ENCODE data around the gene SAMD13.

The SAMD13 gene

DNA sequence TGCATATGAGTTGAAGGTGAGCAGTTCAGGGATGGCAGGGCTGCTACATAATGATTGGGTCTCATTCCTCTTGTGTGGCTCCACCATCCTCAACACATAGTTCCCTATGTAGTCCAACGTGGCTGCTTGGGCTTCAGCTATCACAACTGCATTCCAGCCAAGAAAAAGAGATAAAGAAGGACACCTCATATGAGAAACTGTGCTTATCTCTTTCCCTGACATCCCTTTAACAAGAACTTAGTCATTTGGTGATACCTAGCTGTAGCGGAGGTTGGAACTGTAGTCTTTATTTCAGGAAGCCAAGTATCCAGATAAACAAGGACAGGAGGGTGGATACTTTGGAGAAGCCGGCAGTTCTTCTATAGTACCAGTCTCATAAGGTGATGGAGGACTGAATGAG, 54.0 kb downstream of the SAMD13 start:
- no peak overlapping the region for H3K4me3 ChIP-seq (ENCODE audit: insufficient read depth, low read length, poor library complexity, severe bottlenecking)
- H3K79me2 ChIP-seq (ENCODE audit: insufficient read depth, low read length): no peaks in the 10 kb centered on the region
- H3K27ac ChIP-seq (ENCODE audit: low read depth, low read length): no peak overlapping the region
- TF ChIP-seq, protein P1, sequence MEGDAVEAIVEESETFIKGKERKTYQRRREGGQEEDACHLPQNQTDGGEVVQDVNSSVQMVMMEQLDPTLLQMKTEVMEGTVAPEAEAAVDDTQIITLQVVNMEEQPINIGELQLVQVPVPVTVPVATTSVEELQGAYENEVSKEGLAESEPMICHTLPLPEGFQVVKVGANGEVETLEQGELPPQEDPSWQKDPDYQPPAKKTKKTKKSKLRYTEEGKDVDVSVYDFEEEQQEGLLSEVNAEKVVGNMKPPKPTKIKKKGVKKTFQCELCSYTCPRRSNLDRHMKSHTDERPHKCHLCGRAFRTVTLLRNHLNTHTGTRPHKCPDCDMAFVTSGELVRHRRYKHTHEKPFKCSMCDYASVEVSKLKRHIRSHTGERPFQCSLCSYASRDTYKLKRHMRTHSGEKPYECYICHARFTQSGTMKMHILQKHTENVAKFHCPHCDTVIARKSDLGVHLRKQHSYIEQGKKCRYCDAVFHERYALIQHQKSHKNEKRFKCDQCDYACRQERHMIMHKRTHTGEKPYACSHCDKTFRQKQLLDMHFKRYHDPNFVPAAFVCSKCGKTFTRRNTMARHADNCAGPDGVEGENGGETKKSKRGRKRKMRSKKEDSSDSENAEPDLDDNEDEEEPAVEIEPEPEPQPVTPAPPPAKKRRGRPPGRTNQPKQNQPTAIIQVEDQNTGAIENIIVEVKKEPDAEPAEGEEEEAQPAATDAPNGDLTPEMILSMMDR (IDR thresholded peaks at IDR 0.05; ENCODE audit: insufficient read depth, low read length, poor library complexity, severe bottlenecking): no peak
- TF ChIP-seq EZH2phosphoT487 (conservative IDR thresholded peaks at IDR 0.05; ENCODE audit: low read length): no peak
- H3K27me3 ChIP-seq (ENCODE audit: low read length): no peaks in the 10 kb centered on the region
- H3K9me3 ChIP-seq (ENCODE audit: insufficient read depth, low read length): no peaks in the 10 kb centered on the region
- H4K20me1 ChIP-seq (ENCODE audit: low read depth, low read length): no peaks in the 10 kb centered on the region
- no peaks in the 10 kb centered on the region for H3K36me3 ChIP-seq (ENCODE audit: low read length)
- H3K9me2 ChIP-seq (replicated peaks; ENCODE audit: insufficient read depth, low read length): 0 out of 2 replicates have a peak, but pooled peaks cover 3% of the 10 kb centered on the region
- H3K4me2 ChIP-seq (ENCODE audit: low read depth, low read length, poor library complexity, severe bottlenecking): no peak overlapping the region
- H2AFZ ChIP-seq (ENCODE audit: low read depth, low read length, severe bottlenecking): no peak overlapping the region
- no peak overlapping the region for H3K9ac ChIP-seq (ENCODE audit: low read length)
- H3F3A ChIP-seq (ENCODE audit: insufficient read depth): no peaks in the 10 kb centered on the region

DNA sequence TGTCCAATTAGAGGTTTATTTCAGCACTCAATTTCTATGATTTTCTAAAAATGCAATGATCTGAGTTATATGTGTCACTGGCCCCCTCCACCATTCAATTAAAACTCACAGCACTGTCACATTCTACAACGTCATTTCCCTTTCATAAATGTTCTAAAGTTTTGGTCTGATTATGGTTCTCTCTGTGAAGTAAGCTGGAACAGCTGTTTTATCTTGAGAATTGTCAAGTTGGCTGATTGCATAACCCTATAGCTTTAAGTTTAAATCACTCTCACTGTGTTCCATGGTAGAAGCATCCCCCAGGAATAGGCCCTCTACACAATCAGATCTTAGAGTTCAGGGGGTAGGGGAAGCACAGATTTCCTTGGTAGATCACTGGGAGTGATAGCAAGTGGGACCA, 55.4 kb downstream of the SAMD13 start:
- H3K9me3 ChIP-seq (ENCODE audit: insufficient read depth, low read length): no peaks in the 10 kb centered on the region
- H3K36me3 ChIP-seq (ENCODE audit: low read length): no peaks in the 10 kb centered on the region
- no peaks in the 10 kb centered on the region for H3K79me2 ChIP-seq (ENCODE audit: insufficient read depth, low read length)
- no peak overlapping the region for H3K4me3 ChIP-seq (ENCODE audit: insufficient read depth, low read length, poor library complexity, severe bottlenecking)
- no peak overlapping the region for H3K9ac ChIP-seq (ENCODE audit: low read length)
- no peaks in the 10 kb centered on the region for H4K20me1 ChIP-seq (ENCODE audit: low read depth, low read length)
- no peak overlapping the region for H3K4me2 ChIP-seq (ENCODE audit: low read depth, low read length, poor library complexity, severe bottlenecking)
- no peak overlapping the region for H2AFZ ChIP-seq (ENCODE audit: low read depth, low read length, severe bottlenecking)
- H3K27me3 ChIP-seq (ENCODE audit: low read length): no peaks in the 10 kb centered on the region
- no peak overlapping the region for H3K27ac ChIP-seq (ENCODE audit: low read depth, low read length)
- H3K9me2 ChIP-seq (replicated peaks; ENCODE audit: insufficient read depth, low read length): 0 out of 2 replicates have a peak, but pooled peaks cover 3% of the 10 kb centered on the region
- no peaks in the 10 kb centered on the region for H3F3A ChIP-seq (ENCODE audit: insufficient read depth)
- TF ChIP-seq, protein P1 (IDR thresholded peaks at IDR 0.05; ENCODE audit: insufficient read depth, low read length, poor library complexity, severe bottlenecking): no peak
- no peak for TF ChIP-seq EZH2phosphoT487 (conservative IDR thresholded peaks at IDR 0.05; ENCODE audit: low read length)

DNA sequence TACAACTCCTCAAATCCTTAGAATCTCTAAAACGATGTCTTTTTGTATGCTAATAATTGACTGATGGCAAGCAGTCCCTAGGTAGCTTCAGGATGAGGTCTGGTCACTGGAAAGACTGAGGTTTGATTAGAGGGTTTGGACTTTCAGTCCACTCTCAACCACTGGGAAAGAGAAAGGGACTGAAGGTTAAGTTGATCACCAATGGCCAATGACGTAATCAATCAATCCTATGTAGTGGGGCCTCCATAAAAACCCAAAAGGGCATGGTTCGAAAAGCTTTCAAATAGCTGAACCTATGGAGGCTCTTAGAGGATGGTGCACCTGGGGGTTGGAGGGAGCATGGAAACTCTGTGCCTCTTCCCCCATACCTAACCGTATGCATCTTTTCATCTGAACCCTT, 57.2 kb downstream of the SAMD13 start:
- Histone ChIP-seq H3K27me3 (ENCODE audit: low read length) (no peaks in the 10 kb centered on the region), H4K20me1 (ENCODE audit: low read depth, low read length) (no peaks in the 10 kb centered on the region), H3K9ac (ENCODE audit: low read length) (no peak overlapping the region), H3F3A (ENCODE audit: insufficient read depth) (no peaks in the 10 kb centered on the region), H3K36me3 (ENCODE audit: low read length) (no peaks in the 10 kb centered on the region), H3K9me2 (replicated peaks; ENCODE audit: insufficient read depth, low read length) (0 out of 2 replicates have a peak, but pooled peaks cover 3% of the 10 kb centered on the region), H3K79me2 (ENCODE audit: insufficient read depth, low read length) (no peaks in the 10 kb centered on the region), H3K27ac (ENCODE audit: low read depth, low read length) (no peak overlapping the region), H3K4me2 (ENCODE audit: low read depth, low read length, poor library complexity, severe bottlenecking) (no peak overlapping the region), H3K9me3 (ENCODE audit: insufficient read depth, low read length) (no peaks in the 10 kb centered on the region), H2AFZ (ENCODE audit: low read depth, low read length, severe bottlenecking) (no peak overlapping the region), H3K4me3 (ENCODE audit: insufficient read depth, low read length, poor library complexity, severe bottlenecking) (no peak overlapping the region)
- no peak for TF ChIP-seq EZH2phosphoT487 (conservative IDR thresholded peaks at IDR 0.05; ENCODE audit: low read length)
- TF ChIP-seq, protein P1 (IDR thresholded peaks at IDR 0.05; ENCODE audit: insufficient read depth, low read length, poor library complexity, severe bottlenecking): no peak

Data from SU-DHL-6 (cell line).